Stimulated activated naive B cell treated with anti-CD40 and anti-IgM and Interleukin-4, amounts not matched to agents 10 μg/mL and 1 μg/mL and 100 μg/mL, for 72 hours (primary cell): ENCODE measurements around the gene KLK15.

Experiments
- ATAC-seq, 2 donors: fragments of 150-1000 bp; cut with Tn5 transposase; replicated peaks; 2 replicates each; pipeline ENCODE4 v1.10.0; 2021; ENCODE audit warnings: moderate library complexity in 1 of 2
- DNase-seq: peaks from one replicate; pipeline ENCODE4 v3.0.0; 2021
- H3K27ac Mint-ChIP-seq: one replicate; pipeline ENCODE4 v1.8.0; 2022; ENCODE audit warnings: mild to moderate bottlenecking, mixed read lengths
- H3K27me3 Mint-ChIP-seq, 2 donors: one replicate each; pipeline ENCODE4 v1.8.0; 2022; ENCODE audit warnings: mixed read lengths in 2 of 2
- H3K36me3 Mint-ChIP-seq, 2 donors: one replicate each; pipeline ENCODE4 v1.8.0; 2022; ENCODE audit warnings: mixed read lengths in 2 of 2, mild to moderate bottlenecking in 1 of 2
- H3K4me1 Mint-ChIP-seq, 2 donors: one replicate each; pipeline ENCODE4 v1.8.0; 2022; ENCODE audit warnings: mixed read lengths in 2 of 2, mild to moderate bottlenecking in 1 of 2
- H3K4me3 Mint-ChIP-seq, 2 donors: one replicate each; pipeline ENCODE4 v1.8.0; 2022; ENCODE audit warnings: mild to moderate bottlenecking in 2 of 2, mixed read lengths in 2 of 2, moderate library complexity in 1 of 2
- H3K9me3 Mint-ChIP-seq, 2 donors: one replicate each; pipeline ENCODE4 v1.8.0; 2022; ENCODE audit warnings: mixed read lengths in 2 of 2, mild to moderate bottlenecking in 1 of 2

The KLK15 gene

GRCh38 chr19:50801107-50801506 is 32.3 kb downstream of the KLK15 start:
- H3K27ac Mint-ChIP-seq, result peak overlapping the region; percentile 51
- H3K27me3 Mint-ChIP-seq, result no peaks in the 10 kb centered on the region
- peaks cover 38 to 62% of the 10 kb centered on the region in 2 donors for H3K36me3 Mint-ChIP-seq
- no peak for ATAC-seq
- no peak for DNase-seq
- H3K4me1 Mint-ChIP-seq, result peaks cover 34 to 48% of the 10 kb centered on the region in 2 donors
- no peaks in the 10 kb centered on the region for H3K9me3 Mint-ChIP-seq
- no peak overlapping the region for H3K4me3 Mint-ChIP-seq

- H3K36me3 Mint-ChIP-seq, result peaks cover 41 to 64% of the 10 kb centered on the region in 2 donors
- peaks cover 31 to 40% of the 10 kb centered on the region in 2 donors for H3K4me1 Mint-ChIP-seq
- no peaks in the 10 kb centered on the region for H3K9me3 Mint-ChIP-seq
- DNase-seq (no peak), ATAC-seq (no peak)
- H3K27me3 Mint-ChIP-seq, result no peaks in the 10 kb centered on the region
- no peak overlapping the region for H3K27ac Mint-ChIP-seq
- H3K4me3 Mint-ChIP-seq, result no peak overlapping the region
Measured at GRCh38 chr19:50799547-50799851, 33.9 kb downstream of the KLK15 start.

GRCh38 chr19:50798659-50799546 is 34.5 kb downstream of the KLK15 start:
- DNase-seq (no peak), ATAC-seq (no peak)
- Mint-ChIP-seq H3K27ac (no peak overlapping the region), H3K4me3 (no peak overlapping the region), H3K9me3 (no peaks in the 10 kb centered on the region), H3K4me1 (peaks cover 33 to 41% of the 10 kb centered on the region in 2 donors), H3K27me3 (no peaks in the 10 kb centered on the region), H3K36me3 (peaks cover 38 to 59% of the 10 kb centered on the region in 2 donors)

GRCh38 chr19:50797781-50798658 is 35.4 kb downstream of the KLK15 start:
- Mint-ChIP-seq H3K27ac (peak overlapping the region; percentile 65), H3K9me3 (no peaks in the 10 kb centered on the region), H3K27me3 (no peaks in the 10 kb centered on the region), H3K4me1 (peaks cover 29 to 33% of the 10 kb centered on the region in 2 donors), H3K36me3 (peaks cover 34 to 50% of the 10 kb centered on the region in 2 donors), H3K4me3 (no peak overlapping the region)
- no peak for DNase-seq
- no peak for ATAC-seq

- no peak overlapping the region for H3K4me3 Mint-ChIP-seq
- no peaks in the 10 kb centered on the region for H3K27me3 Mint-ChIP-seq
- peaks cover 26 to 27% of the 10 kb centered on the region in 2 donors for H3K4me1 Mint-ChIP-seq
- H3K36me3 Mint-ChIP-seq, result peaks cover 31 to 44% of the 10 kb centered on the region in 2 donors
- no peak overlapping the region for H3K27ac Mint-ChIP-seq
- no peaks in the 10 kb centered on the region for H3K9me3 Mint-ChIP-seq
- DNase-seq (no peak), ATAC-seq (no peak)
Measured at GRCh38 chr19:50797429-50797780, 36.0 kb downstream of the KLK15 start.

- Mint-ChIP-seq H3K9me3 (no peaks in the 10 kb centered on the region), H3K4me3 (no peak overlapping the region), H3K4me1 (peaks cover 21% of the 10 kb centered on the region in 2 donors), H3K27ac (peak overlapping the region; percentile 49), H3K27me3 (no peaks in the 10 kb centered on the region), H3K36me3 (peaks cover 28 to 40% of the 10 kb centered on the region in 2 donors)
- DNase-seq (no peak), ATAC-seq (no peak)
Measured at GRCh38 chr19:50796634-50797428, 36.5 kb downstream of the KLK15 start.

- H3K27ac Mint-ChIP-seq, result peak overlapping the region; percentile 69
- no peaks in the 10 kb centered on the region for H3K9me3 Mint-ChIP-seq
- DNase-seq, result no peak
- peak; percentile 6 to 15 for ATAC-seq
- no peak overlapping the region for H3K4me3 Mint-ChIP-seq
- peaks cover 19% of the 10 kb centered on the region in 2 donors for H3K4me1 Mint-ChIP-seq
- H3K36me3 Mint-ChIP-seq, result peaks cover 24 to 36% of the 10 kb centered on the region in 2 donors
- no peaks in the 10 kb centered on the region for H3K27me3 Mint-ChIP-seq
Measured at GRCh38 chr19:50796128-50796633, 37.2 kb downstream of the KLK15 start.

GRCh38 chr19:50795664-50796073 is 37.7 kb downstream of the KLK15 start:
- H3K27me3 Mint-ChIP-seq, result no peaks in the 10 kb centered on the region
- H3K36me3 Mint-ChIP-seq, result peaks cover 19 to 32% of the 10 kb centered on the region in 2 donors

GRCh38 chr19:50794876-50795663 is 38.3 kb downstream of the KLK15 start:
- peak overlapping the region; percentile 70 for H3K27ac Mint-ChIP-seq
- H3K27me3 Mint-ChIP-seq, result no peaks in the 10 kb centered on the region
- ATAC-seq, result peak; percentile 24
- H3K9me3 Mint-ChIP-seq, result no peaks in the 10 kb centered on the region
- H3K36me3 Mint-ChIP-seq, result peaks cover 19 to 28% of the 10 kb centered on the region in 2 donors
- peak overlapping the region in 1 of 2 donors; percentile 17 for H3K4me3 Mint-ChIP-seq
- H3K4me1 Mint-ChIP-seq, result peaks cover 15 to 19% of the 10 kb centered on the region in 2 donors
- no peak for DNase-seq

More at GRCh38 chr19:50795664-50796073, 37.7 kb downstream of the KLK15 start:
- H3K4me1 Mint-ChIP-seq, result peaks cover 18 to 19% of the 10 kb centered on the region in 2 donors
- H3K27ac Mint-ChIP-seq, result peak overlapping the region; percentile 69
- no peak overlapping the region for H3K4me3 Mint-ChIP-seq
- H3K9me3 Mint-ChIP-seq, result no peaks in the 10 kb centered on the region
- no peak for DNase-seq
- no peak for ATAC-seq

- ATAC-seq, result peak; percentile 41 to 50
- Mint-ChIP-seq H3K4me1 (peaks cover 15 to 16% of the 10 kb centered on the region in 2 donors), H3K36me3 (peaks cover 19 to 23% of the 10 kb centered on the region in 2 donors), H3K27ac (peak overlapping the region; percentile 70), H3K9me3 (no peaks in the 10 kb centered on the region), H3K4me3 (peak overlapping the region; percentile 34 to 56), H3K27me3 (no peaks in the 10 kb centered on the region)
- DNase-seq, result peak; percentile 26
Measured at GRCh38 chr19:50794074-50794875, 39.1 kb downstream of the KLK15 start.

GRCh38 chr19:50793558-50794065 is 39.8 kb downstream of the KLK15 start:
- no peaks in the 10 kb centered on the region for H3K9me3 Mint-ChIP-seq
- no peak overlapping the region for H3K4me3 Mint-ChIP-seq

More at GRCh38 chr19:50793558-50794065, 39.8 kb downstream of the KLK15 start:
- ATAC-seq, result no peak
- peaks cover 14% of the 10 kb centered on the region in 2 donors for H3K4me1 Mint-ChIP-seq
- DNase-seq, result no peak
- H3K36me3 Mint-ChIP-seq, result peaks cover 19 to 21% of the 10 kb centered on the region in 2 donors
- H3K27ac Mint-ChIP-seq, result peak overlapping the region; percentile 59
- H3K27me3 Mint-ChIP-seq, result no peaks in the 10 kb centered on the region
